Measurements from ENCODE around the gene HPS3. TPM values are rescaled to one million over a fixed set of nuclear protein-coding genes. Genes with fewer than 3 reads are reported as not detected.

HPS3 gene
- 26.5 and 32.3 TPM in 2 replicates for total RNA-seq

GRCh38 chr3:149129326-149130205 is at the start of gene HPS3:
Gene HPS3 (plus strand): TSS chr3:149129638. CDS start chr3:149129724, 86 bp downstream.

GRCh38 chr3:149086232-149086988 is 43.0 kb upstream of the HPS3 start, which contains the start of gene HLTF:
Gene HLTF (minus strand): TSS chr3:149086533. CDS start chr3:149086336, 197 bp downstream.

GRCh38 chr3:149221783-149222517 is 92.5 kb downstream of the HPS3 start, which contains the start of gene CP:
Gene CP (minus strand): TSS chr3:149221829. CDS start chr3:149221792, 37 bp downstream.

Other genes starting within 250 kb of the HPS3 start
- 33.2 and 45.5 TPM in 2 replicates for gene GYG1, start 138.1 kb upstream of the HPS3 start, total RNA-seq
- gene HLTF, start 43.1 kb upstream of the HPS3 start, total RNA-seq: 22.2 and 29.2 TPM in 2 replicates
- gene CP, start 92.2 kb downstream of the HPS3 start, total RNA-seq: under 0.01 TPM in 1 of 2 replicates, not detected in the other
- not detected in 2 replicates for gene TM4SF18, start 204.0 kb downstream of the HPS3 start, total RNA-seq
- 190 and 206 TPM in 2 replicates for gene TM4SF1, start 248.0 kb downstream of the HPS3 start, total RNA-seq

All from myometrial cell (primary cell).